ENCODE data around the gene RNASE7.

The RNASE7 gene

DNA sequence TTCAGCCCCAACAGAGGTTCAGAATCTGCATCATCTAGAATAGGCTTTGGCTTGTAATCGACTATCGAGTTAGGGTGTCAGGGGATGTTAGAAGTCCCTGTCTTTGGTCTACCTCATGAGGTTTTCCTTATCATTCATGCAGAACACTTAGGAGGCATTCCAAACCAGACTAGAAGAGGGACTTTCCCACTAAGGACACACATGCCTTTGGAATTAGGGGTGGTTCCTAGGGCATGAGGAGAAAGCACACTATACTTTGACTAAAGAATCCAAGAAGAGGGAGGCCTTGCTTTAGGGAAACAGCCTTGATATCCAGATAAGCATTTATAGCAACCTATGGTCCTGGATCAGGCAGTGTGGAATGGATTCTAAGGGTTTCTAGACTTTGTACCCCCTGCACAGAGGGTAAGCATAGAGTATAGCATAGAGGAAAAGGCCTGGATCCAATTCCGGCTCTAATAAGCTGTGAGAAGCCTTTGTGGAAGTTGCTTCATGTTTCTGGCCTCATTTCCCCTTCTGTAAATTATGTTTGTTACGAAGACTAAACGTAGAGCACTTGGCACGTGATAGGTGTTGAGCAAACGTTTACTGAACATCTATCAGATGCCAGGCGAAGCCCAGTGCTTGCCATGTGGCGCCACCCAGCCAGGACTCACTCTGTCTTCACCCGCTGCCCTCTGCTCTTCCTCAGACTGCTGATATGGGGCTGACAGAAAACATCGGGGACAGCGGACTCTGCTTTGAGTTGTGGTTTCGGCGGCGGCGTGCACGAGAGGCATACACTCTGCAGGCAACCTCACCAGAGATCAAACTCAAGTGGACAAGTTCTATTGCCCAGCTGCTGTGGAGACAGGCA, 43.1 kb downstream of the RNASE7 start:
- FAIRE-seq (no peak), DNase-seq (ENCODE audit: low spot score) (no peak)

DNA sequence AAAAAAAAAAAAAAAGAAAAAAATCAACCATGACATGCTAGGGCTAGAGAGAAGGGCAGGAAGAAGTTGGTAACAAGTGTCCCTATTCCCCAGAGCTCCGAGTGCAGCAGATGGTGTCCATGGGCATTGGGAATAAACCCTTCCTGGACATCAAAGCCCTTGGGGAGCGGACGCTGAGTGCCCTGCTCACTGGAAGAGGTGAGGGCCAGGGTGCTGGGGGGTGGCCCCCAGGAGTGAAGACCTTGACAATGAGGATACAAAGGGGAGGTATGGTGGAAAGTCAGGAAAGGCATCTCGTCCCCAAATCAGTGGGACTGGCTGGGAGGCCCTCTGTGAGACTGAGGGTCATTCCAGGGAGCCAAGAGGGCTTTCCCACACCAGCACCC, 44.7 kb downstream of the RNASE7 start:
- FAIRE-seq (no peak), DNase-seq (ENCODE audit: low spot score) (no peak)

DNA sequence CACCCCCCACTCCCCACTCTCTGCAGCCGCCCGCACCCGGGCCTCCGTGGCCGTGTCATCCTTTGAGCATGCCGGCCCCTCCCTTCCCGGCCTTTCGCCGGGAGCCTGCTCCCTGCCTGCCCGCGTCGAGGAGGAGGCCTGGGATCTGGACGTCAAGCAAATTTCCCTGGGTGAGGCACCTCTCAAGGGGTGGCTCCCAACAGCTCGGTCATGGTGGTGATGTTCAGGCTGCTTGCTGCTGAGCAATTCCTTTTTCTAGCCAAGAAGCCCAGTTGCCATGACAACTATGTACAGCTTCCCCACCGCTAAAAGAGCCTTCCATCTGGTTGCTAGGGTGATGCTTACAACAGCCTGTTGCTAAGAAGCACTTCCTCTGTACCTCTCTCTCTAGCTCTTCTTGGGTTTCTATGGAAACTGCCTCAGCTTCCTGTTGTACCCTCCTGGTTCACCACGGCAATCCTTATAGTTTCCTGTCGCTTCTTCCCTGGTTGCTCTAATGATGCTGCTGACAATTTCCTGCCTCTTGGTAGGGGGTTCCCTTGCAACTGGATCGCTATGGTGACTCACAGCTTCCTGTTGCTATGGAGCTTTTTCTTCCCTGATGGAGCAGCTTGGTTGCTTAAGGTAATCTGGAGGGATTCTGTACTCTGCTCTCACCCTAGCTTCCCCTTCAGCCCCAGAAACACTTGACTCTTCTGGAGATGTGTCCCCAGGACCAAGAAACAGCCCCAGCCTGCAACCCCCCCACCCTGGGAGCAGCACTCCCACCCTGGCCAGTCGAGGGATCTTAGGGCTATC, 45.3 kb downstream of the RNASE7 start:
- peak; percentile 55 for DNase-seq (ENCODE audit: low spot score)
- no peak for FAIRE-seq

DNA sequence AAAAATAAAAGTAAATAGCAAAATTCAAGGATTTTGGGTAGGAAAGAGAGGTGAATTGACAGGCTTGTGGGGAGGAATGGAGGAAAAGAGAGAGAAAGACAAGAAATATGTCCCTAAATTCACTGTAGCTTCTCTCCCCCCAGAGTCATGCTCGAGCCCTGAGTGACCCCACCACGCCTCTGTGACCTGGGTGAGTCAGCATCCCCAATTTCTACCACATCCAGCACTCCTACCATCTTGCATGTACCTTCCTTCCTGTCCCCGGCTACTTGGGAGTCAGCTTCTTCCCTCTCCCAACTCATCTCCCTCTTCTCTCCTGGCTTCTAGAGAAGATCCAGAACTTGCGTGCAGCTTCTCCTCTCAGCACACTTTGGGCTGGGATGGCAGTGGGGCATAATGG, 46.5 kb downstream of the RNASE7 start:
- FAIRE-seq (no peak), DNase-seq (ENCODE audit: low spot score) (no peak)

DNA sequence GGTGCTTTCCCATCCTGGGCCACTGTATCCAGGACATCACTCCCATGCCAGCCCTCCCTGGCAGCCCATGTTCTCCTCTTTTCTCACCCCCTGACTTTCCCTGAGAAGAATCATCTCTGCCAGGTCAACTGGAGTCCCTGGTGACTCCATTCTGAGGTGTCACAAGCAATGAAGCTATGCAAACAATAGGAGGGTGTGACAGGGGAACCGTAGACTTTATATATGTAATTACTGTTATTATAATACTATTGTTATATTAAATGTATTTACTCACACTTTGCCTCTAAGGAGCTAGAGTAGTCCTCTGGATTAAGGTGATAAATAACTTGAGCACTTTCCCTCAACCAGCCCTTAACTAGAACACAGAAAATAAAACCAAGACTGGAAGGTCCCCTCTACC, 47.1 kb downstream of the RNASE7 start:
- FAIRE-seq (no peak), DNase-seq (ENCODE audit: low spot score) (no peak)

DNA sequence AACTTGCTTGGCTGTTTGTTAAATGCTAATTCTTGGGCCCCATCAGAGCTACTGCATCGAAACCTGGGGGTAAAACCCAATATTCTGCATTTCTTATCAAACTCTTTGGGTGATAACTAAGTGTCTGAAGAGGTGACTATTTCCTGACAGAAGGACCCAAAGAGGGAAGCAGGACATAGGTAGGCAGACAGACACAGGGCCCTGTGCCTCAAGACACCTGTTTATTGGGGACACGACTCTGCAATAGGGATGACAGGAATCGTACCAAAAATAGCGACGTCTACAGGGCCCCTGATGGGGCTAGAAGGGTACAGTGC, 47.7 kb downstream of the RNASE7 start:
- no peak for DNase-seq (ENCODE audit: low spot score)
- FAIRE-seq, result no peak

DNA sequence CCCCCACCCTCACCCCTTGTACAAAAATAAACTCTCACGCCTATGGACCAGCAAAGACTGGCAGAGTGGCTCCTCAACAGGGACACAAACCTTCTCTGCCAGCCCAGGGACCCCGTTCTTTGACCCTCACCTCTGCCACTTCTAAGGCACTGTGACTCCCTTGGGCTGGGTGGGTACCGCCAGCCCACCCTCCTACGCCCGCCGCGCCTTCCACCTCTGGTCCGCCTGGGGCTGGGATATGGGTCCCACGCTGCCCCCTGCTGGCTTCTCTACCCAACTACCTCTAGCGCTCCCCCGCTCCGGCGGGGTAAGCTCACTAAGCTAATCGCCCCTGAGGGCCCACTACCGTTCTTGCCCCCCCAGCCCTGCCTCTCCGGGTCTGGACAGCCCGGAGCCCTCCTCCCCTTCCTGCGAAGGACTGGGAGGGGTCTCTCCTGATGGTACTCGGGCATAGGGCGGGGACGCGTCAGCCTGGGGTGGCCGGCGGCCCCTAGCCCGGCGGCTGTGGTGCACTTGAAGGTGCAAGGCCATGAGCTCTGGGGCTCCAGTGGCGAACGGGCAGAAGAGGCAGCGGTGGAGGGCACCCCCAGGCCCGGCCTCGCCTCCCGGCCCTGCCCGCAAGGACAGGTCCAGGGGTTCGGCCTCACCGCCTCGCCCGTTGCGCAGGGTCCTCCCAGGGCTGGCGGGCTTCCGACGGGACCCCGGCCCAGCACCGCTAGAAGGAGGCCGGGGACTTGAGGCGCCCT, 48.2 kb downstream of the RNASE7 start:
- FAIRE-seq (no peak), DNase-seq (ENCODE audit: low spot score) (peak; percentile 45)

DNA sequence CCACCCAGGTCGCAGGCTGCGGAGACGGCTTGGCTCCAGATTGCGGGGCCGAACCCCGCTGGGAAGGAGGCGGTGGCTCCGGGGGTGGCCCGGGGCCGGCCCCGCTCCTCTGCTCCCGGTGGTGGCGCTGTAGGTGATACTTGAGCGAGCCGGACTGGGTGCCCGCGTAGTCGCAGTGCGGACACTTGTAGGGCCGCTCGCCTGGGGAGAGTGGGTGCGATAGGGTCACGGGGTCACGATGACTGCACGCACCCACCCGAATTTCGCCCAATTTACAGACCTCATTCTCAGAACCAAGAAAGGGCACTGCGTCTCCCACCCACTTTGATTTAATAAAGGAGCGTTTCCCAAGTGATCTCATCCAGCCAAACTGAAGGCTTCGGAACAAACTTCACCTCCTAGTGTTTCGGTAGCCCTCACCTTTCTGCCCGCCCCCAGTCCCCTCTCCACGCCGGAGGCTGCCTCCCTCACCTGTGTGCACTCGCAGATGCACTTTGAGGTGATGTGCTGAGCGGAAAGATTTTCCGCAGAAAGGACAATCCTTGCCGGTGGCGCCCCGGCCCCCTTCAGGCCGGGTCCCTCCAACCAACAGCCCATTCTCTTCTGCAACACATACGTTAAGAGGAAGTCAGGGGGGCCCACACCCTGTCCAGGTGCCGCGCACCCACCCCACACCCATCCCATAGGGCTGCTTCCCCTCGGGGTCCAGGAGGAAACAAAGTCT, 48.9 kb downstream of the RNASE7 start:
- FAIRE-seq (no peak), DNase-seq (ENCODE audit: low spot score) (no peak)

DNA sequence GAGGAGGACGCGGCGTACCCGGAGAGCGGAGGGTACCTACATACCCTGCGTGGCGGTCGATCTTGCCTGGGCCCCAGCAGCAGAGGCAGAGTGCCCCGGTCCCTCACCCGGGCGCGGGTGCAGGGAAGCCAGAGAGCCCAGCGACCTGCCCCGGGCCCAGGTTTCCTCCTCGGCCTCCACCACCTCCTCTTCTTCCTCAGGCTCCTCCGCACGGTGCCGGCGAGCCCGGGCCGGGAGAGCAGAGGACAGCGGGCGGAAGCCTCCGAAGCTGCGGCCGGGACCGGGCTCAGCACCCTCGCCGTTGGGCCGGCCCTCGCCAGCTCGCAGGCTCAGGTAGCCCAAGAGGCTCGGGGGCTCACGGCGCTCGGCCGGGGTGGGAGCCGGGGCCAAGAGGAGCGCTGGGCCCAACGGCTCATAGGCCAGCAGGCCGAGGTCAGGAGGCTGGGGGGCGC, 49.7 kb downstream of the RNASE7 start:
- DNase-seq (ENCODE audit: low spot score), result no peak
- no peak for FAIRE-seq

DNA sequence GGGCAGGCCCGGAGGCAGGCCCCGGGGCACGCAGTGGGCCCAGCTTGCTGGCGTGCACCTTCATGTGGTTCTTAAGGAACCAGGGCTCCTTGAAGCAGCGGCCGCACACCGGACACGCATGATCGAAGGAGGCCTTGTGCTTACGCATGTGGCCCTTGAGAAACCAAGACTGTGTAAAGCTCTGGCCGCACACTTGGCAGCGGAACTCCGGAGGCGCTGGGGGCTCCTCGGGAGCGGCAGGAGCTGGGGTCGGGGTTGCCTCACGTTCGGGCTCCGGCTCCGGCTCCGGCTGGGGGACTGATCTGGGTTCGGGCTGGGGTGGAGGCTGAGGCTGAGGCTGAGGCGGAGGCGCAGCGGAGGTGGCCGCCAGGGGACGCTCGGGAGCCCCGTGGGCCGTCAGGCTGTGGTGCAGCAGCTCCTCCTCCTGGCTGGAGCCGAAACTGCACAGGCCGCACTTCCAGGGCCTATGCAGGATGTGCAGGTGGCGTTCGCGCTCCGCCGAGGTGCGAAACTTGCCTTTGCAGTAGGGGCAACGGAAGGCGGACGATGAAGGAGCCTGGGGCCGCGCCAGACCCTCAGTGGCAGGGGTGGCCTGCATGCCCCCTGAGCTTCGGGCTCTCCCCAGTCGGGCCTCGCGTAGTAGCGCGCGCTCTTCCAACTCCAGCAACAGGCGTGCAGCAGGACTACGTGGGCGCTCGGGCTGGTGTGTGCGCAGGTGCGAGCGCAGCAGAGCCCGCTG, 50.3 kb downstream of the RNASE7 start:
- peak; percentile 97 for FAIRE-seq
- peak; percentile 89 for DNase-seq (ENCODE audit: low spot score)

DNA sequence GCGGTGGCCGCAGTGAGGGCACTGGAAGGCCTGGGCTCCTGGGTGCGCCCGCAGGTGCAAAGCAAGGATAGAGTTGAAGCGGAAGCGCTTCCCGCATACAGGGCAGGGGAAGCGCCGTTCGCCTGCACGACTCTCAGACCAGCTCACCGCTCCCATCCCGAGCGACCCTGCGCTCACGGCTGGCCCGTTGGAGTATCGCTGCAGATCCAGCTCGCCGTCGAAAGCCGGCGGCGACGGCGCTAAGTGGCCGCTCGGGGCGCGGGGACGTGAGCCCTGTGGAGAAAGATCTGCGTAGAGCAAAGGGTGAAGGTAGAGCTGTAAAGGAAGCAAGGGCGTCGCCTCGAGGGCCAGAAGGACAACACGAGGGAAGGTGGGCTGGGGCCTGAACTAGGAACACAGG, 50.9 kb downstream of the RNASE7 start:
- no peak for FAIRE-seq
- no peak for DNase-seq (ENCODE audit: low spot score)

Measured in urothelium cell line (cell line).